Urinary bladder (tissue), 4 donors: ENCODE data around the gene LILRB2. TPM values are rescaled to one million over a fixed set of nuclear protein-coding genes. Genes with fewer than 3 reads are reported as not detected.
"Not testable (repeated sequence)": the region's sequence is repeated elsewhere in the genome, so short reads cannot be mapped to it uniquely, and the experiment has no call there.

ENCODE experiments used
- DNase-seq: peaks from one replicate; pipeline ENCODE4 v3.0.0-alpha.2; 2015; ENCODE audit errors: extremely low spot score
- H3K27ac ChIP-seq: one replicate; pipeline ENCODE4 v1.5.1; 2013; ENCODE audit warnings: low read depth, mild to moderate bottlenecking, moderate library complexity
- H3K36me3 ChIP-seq: one replicate; pipeline ENCODE4 v1.6.1; 2013; ENCODE audit warnings: mild to moderate bottlenecking, moderate library complexity; ENCODE audit not compliant: insufficient read depth
- H3K4me1 ChIP-seq: one replicate; pipeline ENCODE4 v1.6.1; 2013; ENCODE audit warnings: mild to moderate bottlenecking, moderate library complexity; ENCODE audit not compliant: insufficient read depth
- H3K4me3 ChIP-seq: one replicate; pipeline ENCODE4 v1.5.1; 2013; ENCODE audit warnings: low read depth, low read length
- WGBS: extraction: QIAGEN DNeasy Blood & Tissue Kit; methylation state at CpG from one replicate; pipeline ENCODE4 v1.1.7; 2013; 5-methylcytosine and 5-hydroxymethylcytosine counted together
- polyA plus RNA-seq: library from polyadenylated mRNA; stranded (reverse); fragments of 200-250 nt; gene quantifications from one replicate; pipeline ENCODE4 v1.2.3, GENCODE V29; 2013
- total RNA-seq: library from RNA; depleted of rRNA; stranded (reverse); fragments of >200 nt; gene quantifications from one replicate; pipeline ENCODE4 v1.2.3, GENCODE V29; 2014
- donor health status: healthy with polysubstance abuse.
- donor health status: healthy.

Gene LILRB2
- total and polyA plus RNA-seq, 2 donors, result 1.3 to 6.2 TPM

DNA sequence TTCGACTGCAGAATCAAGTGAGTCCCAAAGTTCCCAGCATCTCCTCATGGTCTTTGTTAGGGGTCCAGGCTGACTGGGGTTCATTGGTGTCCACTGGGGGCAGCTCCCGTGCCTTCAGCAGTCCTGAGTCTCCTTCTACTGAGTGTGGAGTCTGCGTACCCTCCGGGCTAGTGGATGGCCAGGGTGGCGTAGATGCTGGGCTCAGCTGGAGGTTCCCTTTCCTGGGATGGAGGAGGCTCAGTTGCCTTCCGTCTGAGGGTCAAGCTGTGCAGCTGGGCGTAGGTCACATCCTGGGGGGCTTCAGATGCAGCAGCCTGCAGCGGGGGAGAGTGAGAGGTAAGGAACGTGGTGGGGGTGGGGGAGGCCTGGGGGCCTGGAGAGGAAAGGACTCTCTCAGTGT lies 6.4 kb downstream of the LILRB2 start:
- H3K27ac ChIP-seq, DNase-seq, H3K36me3 ChIP-seq, H3K4me3 ChIP-seq, H3K4me1 ChIP-seq: not testable (repeated sequence)
- WGBS, result 64% methylated on average over 9 of the region's 9 CpGs

DNA sequence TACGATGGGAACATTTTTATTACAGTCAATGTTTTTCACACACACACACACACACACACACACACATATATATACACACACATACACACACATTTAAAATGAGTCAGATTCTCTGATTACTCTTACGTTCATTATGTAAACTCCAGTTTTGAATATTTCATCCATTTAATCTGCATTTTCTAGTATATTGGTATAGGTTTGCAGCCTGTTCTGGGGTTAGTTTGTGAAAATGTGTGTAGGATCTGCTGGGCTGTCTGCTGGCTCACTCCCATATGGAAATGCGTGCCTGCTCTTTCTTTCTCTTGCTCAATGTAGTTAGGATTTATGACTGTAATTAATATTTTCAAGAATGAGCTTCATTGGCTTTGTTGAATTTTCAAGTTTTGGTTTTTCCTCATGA lies 7.1 kb downstream of the LILRB2 start:
- Histone ChIP-seq H3K4me3 (no peak overlapping the region), H3K36me3 (no peaks in the 10 kb centered on the region), H3K4me1 (no peaks in the 10 kb centered on the region), H3K27ac (no peak overlapping the region)
- no peak for DNase-seq
- 56% methylated on average over 3 of the region's 3 CpGs for WGBS

DNA sequence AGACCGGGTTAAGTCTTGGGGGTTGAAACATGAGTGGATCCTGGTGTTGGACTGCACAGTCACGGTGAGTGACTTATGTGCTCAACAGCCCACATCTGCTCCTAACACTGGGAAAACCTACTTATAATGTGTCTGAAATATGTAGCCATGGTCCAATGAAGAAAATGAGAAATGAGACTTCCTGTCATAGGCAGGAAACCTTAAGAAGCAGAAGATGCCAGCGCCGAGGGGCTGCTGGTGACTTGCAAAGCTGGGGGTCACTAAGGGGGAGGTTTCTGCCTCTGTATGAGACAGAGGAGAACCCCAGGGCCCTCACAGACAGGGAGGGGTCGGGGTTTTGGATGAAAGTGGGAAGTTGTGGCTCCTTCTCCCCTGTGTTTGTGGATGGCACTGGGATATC lies 8.7 kb downstream of the LILRB2 start:
- H3K36me3 ChIP-seq, H3K27ac ChIP-seq, DNase-seq, H3K4me3 ChIP-seq, H3K4me1 ChIP-seq: not testable (repeated sequence)
- 60% methylated on average over 5 of the region's 5 CpGs for WGBS

- H3K4me3 ChIP-seq, DNase-seq, H3K36me3 ChIP-seq, H3K4me1 ChIP-seq, H3K27ac ChIP-seq: not testable (repeated sequence)
- 63% methylated on average over 4 of the region's 4 CpGs for WGBS
These were observed 9.3 kb downstream of the LILRB2 start for GRCh38 chr19:54271587-54271986.

GRCh38 chr19:54271106-54271505 lies 9.8 kb downstream of the LILRB2 start:
- Histone ChIP-seq H3K4me3 (no peak overlapping the region), H3K4me1 (no peaks in the 10 kb centered on the region), H3K27ac (no peak overlapping the region), H3K36me3 (no peaks in the 10 kb centered on the region)
- 73% methylated on average over 8 of the region's 8 CpGs for WGBS
- no peak for DNase-seq

DNA sequence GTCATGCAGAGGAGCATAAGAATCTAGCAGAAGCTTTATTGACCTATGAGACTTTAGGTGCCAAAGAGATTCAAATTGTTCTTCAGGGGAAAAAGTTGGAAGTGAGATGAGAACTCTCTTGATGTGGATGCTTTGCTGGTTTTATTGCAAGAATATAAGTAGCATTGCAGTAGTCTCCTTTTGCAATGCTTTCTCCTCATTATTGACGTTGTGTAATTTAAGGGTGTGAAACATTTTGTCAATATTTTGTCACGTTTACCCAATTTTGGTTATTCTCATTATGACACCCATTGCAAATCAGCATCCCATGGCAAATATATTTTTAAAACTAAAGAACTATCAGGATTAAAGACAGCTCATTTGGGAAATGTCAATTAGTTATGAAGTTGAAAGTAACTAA lies 12.0 kb downstream of the LILRB2 start:
- WGBS, result 56% methylated on average over 2 of the region's 2 CpGs
- Histone ChIP-seq H3K27ac (no peak overlapping the region), H3K4me3 (no peak overlapping the region), H3K36me3 (no peaks in the 10 kb centered on the region), H3K4me1 (no peaks in the 10 kb centered on the region)
- DNase-seq, result no peak

- no peaks in the 10 kb centered on the region for H3K36me3 ChIP-seq
- H3K4me3 ChIP-seq, result no peak overlapping the region
- 3% methylated on average over 6 of the region's 6 CpGs for WGBS
- no peaks in the 10 kb centered on the region for H3K4me1 ChIP-seq
- DNase-seq, result no peak
- H3K27ac ChIP-seq, result no peak overlapping the region
These were observed 14.8 kb downstream of the LILRB2 start for GRCh38 chr19:54266133-54266532.

DNA sequence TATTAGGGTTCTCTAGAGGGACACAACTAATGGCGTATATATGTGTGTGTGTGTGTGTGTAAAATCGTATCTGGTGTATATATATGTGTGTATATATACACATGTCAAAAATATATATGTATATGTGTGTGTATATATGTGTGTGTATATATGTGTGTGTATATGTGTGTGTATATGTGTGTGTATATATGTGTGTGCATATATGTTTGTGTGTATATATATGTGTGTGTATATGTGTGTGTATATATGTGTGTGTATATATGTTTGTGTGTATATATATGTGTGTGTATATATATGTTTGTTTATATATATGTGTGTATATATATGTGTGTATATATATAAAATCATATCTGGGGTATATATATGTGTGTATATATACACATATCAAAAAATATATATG lies 18.4 kb downstream of the LILRB2 start:
- 82% methylated on average over 2 of the region's 2 CpGs for WGBS
- DNase-seq, result no peak
- no peak overlapping the region for H3K27ac ChIP-seq
- H3K4me1 ChIP-seq, result no peaks in the 10 kb centered on the region
- no peak overlapping the region for H3K4me3 ChIP-seq
- no peaks in the 10 kb centered on the region for H3K36me3 ChIP-seq

- no peak for DNase-seq
- H3K27ac ChIP-seq, result no peak overlapping the region
- 76% methylated on average over 11 of the region's 11 CpGs for WGBS
These were observed 18.8 kb downstream of the LILRB2 start for GRCh38 chr19:54262066-54262465.

GRCh38 chr19:54257116-54257480 lies 23.8 kb downstream of the LILRB2 start, which contains the start of gene LILRB5:
TSS of gene LILRB5 (minus strand) at chr19:54257273. CDS start at chr19:54257193, 80 bp downstream.
- DNase-seq, result no peak
- Histone ChIP-seq H3K27ac (no peak within 1 kb of the TSS), H3K4me3 (no peak within 1 kb of the TSS), H3K4me1 (no peaks in the 10 kb centered on the region), H3K36me3 (no peaks in the 10 kb centered on the region)
- 71% methylated on average over 9 of the region's 9 CpGs for WGBS

More at GRCh38 chr19:54262066-54262465, 18.8 kb downstream of the LILRB2 start:
- no peak overlapping the region for H3K4me3 ChIP-seq
- no peaks in the 10 kb centered on the region for H3K36me3 ChIP-seq
- no peaks in the 10 kb centered on the region for H3K4me1 ChIP-seq

GRCh38 chr19:54256250-54257115 lies 24.4 kb downstream of the LILRB2 start:
- Histone ChIP-seq H3K36me3 (no peaks in the 10 kb centered on the region), H3K4me1 (no peaks in the 10 kb centered on the region), H3K27ac (no peak overlapping the region), H3K4me3 (no peak overlapping the region)
- WGBS, result 72% methylated on average over 19 of the region's 19 CpGs
- DNase-seq, result no peak

- no peaks in the 10 kb centered on the region for H3K36me3 ChIP-seq
- H3K4me1 ChIP-seq, result no peaks in the 10 kb centered on the region
- 53% methylated on average over 26 of the region's 26 CpGs for WGBS
- H3K27ac ChIP-seq, result no peak overlapping the region
- DNase-seq, result no peak
- no peak overlapping the region for H3K4me3 ChIP-seq
These were observed 25.7 kb downstream of the LILRB2 start for GRCh38 chr19:54255105-54255775.

DNA sequence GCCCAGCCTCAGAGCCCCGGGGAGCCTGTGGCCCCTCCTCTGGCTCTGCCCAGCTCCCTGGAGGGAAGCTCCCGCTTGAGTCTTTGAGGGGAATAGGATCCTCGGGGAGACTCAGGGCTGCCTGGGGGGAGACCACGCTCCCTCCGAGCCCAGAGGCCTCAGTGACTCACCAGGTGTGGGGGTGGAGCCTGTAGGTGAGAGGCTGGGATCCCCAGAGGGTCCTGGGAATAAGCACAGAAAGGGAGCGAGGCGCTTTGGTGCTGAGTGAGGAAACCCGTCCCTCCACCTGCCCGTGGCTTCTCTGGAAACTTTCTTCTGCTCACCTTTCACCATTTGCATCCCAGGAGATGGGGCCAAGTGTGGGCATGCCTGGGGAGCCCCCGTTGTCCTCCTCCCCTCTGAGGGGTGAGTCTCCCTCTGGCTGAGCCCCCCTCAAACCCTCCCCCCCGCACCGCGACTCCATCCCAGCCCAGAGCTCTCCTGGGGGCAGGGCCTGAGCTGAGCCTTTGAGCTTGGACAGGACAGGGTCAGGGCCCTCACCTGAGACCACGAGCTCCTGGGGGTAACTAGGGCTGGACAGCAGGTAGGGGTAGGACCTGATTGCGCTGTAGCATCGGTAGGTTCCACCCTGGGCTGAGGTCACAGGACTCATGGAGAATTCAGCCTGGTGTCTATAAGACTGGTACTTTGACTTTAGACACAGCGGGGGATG lies 26.6 kb downstream of the LILRB2 start:
- no peak overlapping the region for H3K4me3 ChIP-seq
- H3K36me3 ChIP-seq, result no peaks in the 10 kb centered on the region
- no peak overlapping the region for H3K27ac ChIP-seq
- DNase-seq, result no peak
- H3K4me1 ChIP-seq, result no peaks in the 10 kb centered on the region
- WGBS, result 51% methylated on average over 17 of the region's 17 CpGs
